GM21447 (cell line): ENCODE data around the gene BBS2.
"Not testable (repeated sequence)": the region's sequence is repeated elsewhere in the genome, so short reads cannot be mapped to it uniquely, and the experiment has no call there.

ENCODE experiments used
- ATAC-seq: cut with Tn5 transposase; IDR thresholded peaks from one replicate; pipeline ENCODE4 v1.9.1; 2021; ENCODE audit not compliant: unreplicated experiment

The BBS2 gene

GRCh38 chr16:56530872-56531271 lies 11.0 kb upstream of the BBS2 start:
- no peak for ATAC-seq

- no peak for ATAC-seq
Observed at GRCh38 chr16:56525236-56525635, 5.4 kb upstream of the BBS2 start.

GRCh38 chr16:56520251-56520577 lies 390 bp upstream of the BBS2 start:
- no peak for ATAC-seq

- no peak for ATAC-seq
Observed at GRCh38 chr16:56518425-56518824, 1.4 kb downstream of the BBS2 start.

GRCh38 chr16:56517206-56517605 lies 2.6 kb downstream of the BBS2 start:
- ATAC-seq, result no peak

GRCh38 chr16:56515665-56516064 lies 4.2 kb downstream of the BBS2 start:
- ATAC-seq, result no peak

GRCh38 chr16:56514845-56515244 lies 5.0 kb downstream of the BBS2 start:
- ATAC-seq, result no peak

- ATAC-seq, result no peak
Observed at GRCh38 chr16:56513972-56514371, 5.9 kb downstream of the BBS2 start.

- no peak for ATAC-seq
Observed at GRCh38 chr16:56513091-56513490, 6.7 kb downstream of the BBS2 start.

GRCh38 chr16:56512025-56512424 lies 7.8 kb downstream of the BBS2 start:
- no peak for ATAC-seq

GRCh38 chr16:56510544-56510943 lies 9.3 kb downstream of the BBS2 start:
- no peak for ATAC-seq

GRCh38 chr16:56506941-56507340 lies 12.9 kb downstream of the BBS2 start:
- no peak for ATAC-seq

- no peak for ATAC-seq
Observed at GRCh38 chr16:56505181-56505580, 14.6 kb downstream of the BBS2 start.

- ATAC-seq, result no peak
Observed at GRCh38 chr16:56493815-56494214, 26.0 kb downstream of the BBS2 start.

GRCh38 chr16:56493126-56493525 lies 26.7 kb downstream of the BBS2 start:
- no peak for ATAC-seq

- ATAC-seq, result no peak
Observed at GRCh38 chr16:56491657-56492261, 28.1 kb downstream of the BBS2 start.

GRCh38 chr16:56488868-56489267 lies 31.0 kb downstream of the BBS2 start:
- not testable (repeated sequence) for ATAC-seq

GRCh38 chr16:56488035-56488434 lies 31.8 kb downstream of the BBS2 start:
- ATAC-seq, result no peak

- no peak for ATAC-seq
Observed at GRCh38 chr16:56483394-56483793, 36.4 kb downstream of the BBS2 start.

GRCh38 chr16:56482683-56483236 lies 37.1 kb downstream of the BBS2 start:
- no peak for ATAC-seq

GRCh38 chr16:56481468-56482122 lies 38.2 kb downstream of the BBS2 start:
- ATAC-seq, result no peak

GRCh38 chr16:56480776-56481467 lies 38.9 kb downstream of the BBS2 start:
- no peak for ATAC-seq
